Measurements from ENCODE around the gene MCCC1.

GRCh38 chr3:182981038-182981380 lies 118.3 kb downstream of the MCCC1 start:
- TF ChIP-seq PATZ1 (CRISPR knock-in tag; IDR thresholded peaks at IDR 0.05; ENCODE audit: borderline replicate concordance), result no peak
- TF ChIP-seq ZFP30 (CRISPR knock-in tag; IDR thresholded peaks at IDR 0.05), result no peak
- TF ChIP-seq OSR1 (CRISPR knock-in tag; IDR thresholded peaks at IDR 0.05), result no peak
- no peak for TF ChIP-seq ZNF565 (CRISPR knock-in tag; conservative IDR thresholded peaks at IDR 0.05; ENCODE audit: low read depth)
- TF ChIP-seq TOX (CRISPR knock-in tag; IDR thresholded peaks at IDR 0.05; ENCODE audit: borderline replicate concordance), result no peak
- TF ChIP-seq ZC3H10 (CRISPR knock-in tag; IDR thresholded peaks at IDR 0.05), result no peak
- no peak for TF ChIP-seq ESRRG (CRISPR knock-in tag; IDR thresholded peaks at IDR 0.05)
- no peak for TF ChIP-seq SNAI2 (CRISPR knock-in tag; IDR thresholded peaks at IDR 0.05)

All from SK-N-SH treated with all-trans-retinoic acid at 6 μM for 48 hours (cell line).